ENCODE measurements around the gene TOPAZ1. TPM values are rescaled to one million over a fixed set of nuclear protein-coding genes. Genes with fewer than 3 reads are reported as not detected.

Gene TOPAZ1
- polyA plus RNA-seq, 1 donor from 2014 or later, result not detected

DNA sequence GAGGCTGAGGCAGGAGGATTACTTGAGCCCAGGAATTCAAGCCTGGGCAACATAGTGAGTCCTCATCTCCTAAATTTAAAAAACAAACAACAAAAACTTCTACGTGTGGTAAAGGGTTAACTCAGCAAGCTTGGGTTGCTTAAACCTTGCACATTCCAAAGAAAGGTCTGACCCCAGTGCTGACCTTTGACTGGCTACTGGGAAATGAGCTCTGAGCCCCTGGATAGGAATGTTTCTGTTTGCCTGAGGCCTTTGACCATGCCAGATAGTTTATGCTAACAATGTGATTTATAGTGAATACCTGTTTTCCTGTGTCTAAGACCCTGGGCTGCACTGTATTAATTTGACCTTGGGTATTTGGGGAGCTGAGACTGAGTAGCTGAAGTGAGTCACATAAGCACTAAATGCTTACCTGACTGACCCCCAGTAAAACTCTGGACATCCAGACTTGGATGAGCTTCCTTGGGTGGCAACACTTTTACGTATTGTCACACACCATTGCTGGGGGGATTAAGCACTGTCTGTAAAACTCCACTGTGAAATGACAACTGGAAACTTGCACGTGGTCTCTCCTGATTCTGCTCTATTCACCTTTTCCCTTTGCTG lies 117.6 kb downstream of the TOPAZ1 start:
- Histone ChIP-seq H3K79me2 (replicated peaks; ENCODE audit: insufficient read depth, low read length) (no peaks in the 10 kb centered on the region), H3K4me2 (ENCODE audit: low read length) (no peak overlapping the region), H4K20me1 (ENCODE audit: insufficient read depth) (no peaks in the 10 kb centered on the region), H3F3A (ENCODE audit: insufficient read depth, low read length, poor library complexity, severe bottlenecking) (no peaks in the 10 kb centered on the region), H3K9ac (ENCODE audit: low read length) (no peak overlapping the region), H3K4me3 (ENCODE audit: low read length) (no peak overlapping the region), H3K27me3 (ENCODE audit: insufficient read depth, low read depth, low read length) (no peaks in the 10 kb centered on the region), H3K9me3 (ENCODE audit: low read length) (no peaks in the 10 kb centered on the region), H2AFZ (ENCODE audit: low read depth, low read length) (no peak overlapping the region), H3K27ac (ENCODE audit: low read length) (no peak overlapping the region), H3K36me3 (ENCODE audit: insufficient read depth, low read length) (no peaks in the 10 kb centered on the region), H3K9me2 (ENCODE audit: insufficient read depth, low read length) (no peaks in the 10 kb centered on the region)
- TF ChIP-seq SMC3 (conservative IDR thresholded peaks at IDR 0.05; ENCODE audit: poor library complexity) (no peak), RAD21 (conservative IDR thresholded peaks at IDR 0.05) (no peak), POLR2AphosphoS5 (IDR thresholded peaks at IDR 0.05) (no peak)

DNA sequence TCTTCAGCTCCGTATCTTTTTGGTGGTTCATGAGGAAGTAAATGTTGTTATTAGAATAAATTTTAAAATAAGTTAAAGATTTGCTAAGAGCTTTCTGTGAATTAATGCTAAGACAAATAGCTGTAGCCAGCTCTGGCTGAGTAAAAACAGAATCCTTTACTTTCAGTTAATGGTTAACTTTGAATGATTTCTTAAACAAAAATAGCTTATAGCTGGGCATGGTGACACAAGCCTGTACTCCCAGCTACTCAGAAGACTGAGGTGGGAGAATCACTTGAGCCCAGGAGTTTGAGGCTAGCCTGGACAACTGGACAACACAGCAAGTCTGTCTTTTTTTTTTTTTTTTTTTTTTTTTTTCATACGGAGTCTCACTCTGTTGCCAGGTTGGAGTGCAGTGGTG lies 121.9 kb downstream of the TOPAZ1 start:
- no peaks in the 10 kb centered on the region for H3K9me3 ChIP-seq (ENCODE audit: low read length)
- H3K27ac ChIP-seq (ENCODE audit: low read length), result no peak overlapping the region
- H2AFZ ChIP-seq (ENCODE audit: low read depth, low read length), result no peak overlapping the region
- H3K79me2 ChIP-seq (replicated peaks; ENCODE audit: insufficient read depth, low read length), result no peaks in the 10 kb centered on the region
- H3K4me2 ChIP-seq (ENCODE audit: low read length), result no peak overlapping the region
- no peaks in the 10 kb centered on the region for H3F3A ChIP-seq (ENCODE audit: insufficient read depth, low read length, poor library complexity, severe bottlenecking)
- no peaks in the 10 kb centered on the region for H4K20me1 ChIP-seq (ENCODE audit: insufficient read depth)
- H3K27me3 ChIP-seq (ENCODE audit: insufficient read depth, low read depth, low read length), result no peaks in the 10 kb centered on the region
- no peak overlapping the region for H3K9ac ChIP-seq (ENCODE audit: low read length)
- H3K9me2 ChIP-seq (ENCODE audit: insufficient read depth, low read length), result no peaks in the 10 kb centered on the region
- TF ChIP-seq, protein P1, sequence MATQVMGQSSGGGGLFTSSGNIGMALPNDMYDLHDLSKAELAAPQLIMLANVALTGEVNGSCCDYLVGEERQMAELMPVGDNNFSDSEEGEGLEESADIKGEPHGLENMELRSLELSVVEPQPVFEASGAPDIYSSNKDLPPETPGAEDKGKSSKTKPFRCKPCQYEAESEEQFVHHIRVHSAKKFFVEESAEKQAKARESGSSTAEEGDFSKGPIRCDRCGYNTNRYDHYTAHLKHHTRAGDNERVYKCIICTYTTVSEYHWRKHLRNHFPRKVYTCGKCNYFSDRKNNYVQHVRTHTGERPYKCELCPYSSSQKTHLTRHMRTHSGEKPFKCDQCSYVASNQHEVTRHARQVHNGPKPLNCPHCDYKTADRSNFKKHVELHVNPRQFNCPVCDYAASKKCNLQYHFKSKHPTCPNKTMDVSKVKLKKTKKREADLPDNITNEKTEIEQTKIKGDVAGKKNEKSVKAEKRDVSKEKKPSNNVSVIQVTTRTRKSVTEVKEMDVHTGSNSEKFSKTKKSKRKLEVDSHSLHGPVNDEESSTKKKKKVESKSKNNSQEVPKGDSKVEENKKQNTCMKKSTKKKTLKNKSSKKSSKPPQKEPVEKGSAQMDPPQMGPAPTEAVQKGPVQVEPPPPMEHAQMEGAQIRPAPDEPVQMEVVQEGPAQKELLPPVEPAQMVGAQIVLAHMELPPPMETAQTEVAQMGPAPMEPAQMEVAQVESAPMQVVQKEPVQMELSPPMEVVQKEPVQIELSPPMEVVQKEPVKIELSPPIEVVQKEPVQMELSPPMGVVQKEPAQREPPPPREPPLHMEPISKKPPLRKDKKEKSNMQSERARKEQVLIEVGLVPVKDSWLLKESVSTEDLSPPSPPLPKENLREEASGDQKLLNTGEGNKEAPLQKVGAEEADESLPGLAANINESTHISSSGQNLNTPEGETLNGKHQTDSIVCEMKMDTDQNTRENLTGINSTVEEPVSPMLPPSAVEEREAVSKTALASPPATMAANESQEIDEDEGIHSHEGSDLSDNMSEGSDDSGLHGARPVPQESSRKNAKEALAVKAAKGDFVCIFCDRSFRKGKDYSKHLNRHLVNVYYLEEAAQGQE (IDR thresholded peaks at IDR 0.05; ENCODE audit: borderline replicate concordance), result no peak
- TF ChIP-seq SMC3 (conservative IDR thresholded peaks at IDR 0.05; ENCODE audit: poor library complexity) (no peak), TAF1 (IDR thresholded peaks at IDR 0.05; ENCODE audit: low read depth) (no peak), EP300 (conservative IDR thresholded peaks at IDR 0.05; ENCODE audit: poor library complexity, severe bottlenecking) (no peak), POLR2AphosphoS5 (IDR thresholded peaks at IDR 0.05) (no peak), MXI1 (conservative IDR thresholded peaks at IDR 0.05; ENCODE audit: poor library complexity, severe bottlenecking) (no peak), EZH2 (IDR thresholded peaks at IDR 0.05; ENCODE audit: borderline replicate concordance, insufficient read depth, low read length, poor library complexity, severe bottlenecking) (no peak), RAD21 (conservative IDR thresholded peaks at IDR 0.05) (no peak)
- TF ChIP-seq, protein P2, sequence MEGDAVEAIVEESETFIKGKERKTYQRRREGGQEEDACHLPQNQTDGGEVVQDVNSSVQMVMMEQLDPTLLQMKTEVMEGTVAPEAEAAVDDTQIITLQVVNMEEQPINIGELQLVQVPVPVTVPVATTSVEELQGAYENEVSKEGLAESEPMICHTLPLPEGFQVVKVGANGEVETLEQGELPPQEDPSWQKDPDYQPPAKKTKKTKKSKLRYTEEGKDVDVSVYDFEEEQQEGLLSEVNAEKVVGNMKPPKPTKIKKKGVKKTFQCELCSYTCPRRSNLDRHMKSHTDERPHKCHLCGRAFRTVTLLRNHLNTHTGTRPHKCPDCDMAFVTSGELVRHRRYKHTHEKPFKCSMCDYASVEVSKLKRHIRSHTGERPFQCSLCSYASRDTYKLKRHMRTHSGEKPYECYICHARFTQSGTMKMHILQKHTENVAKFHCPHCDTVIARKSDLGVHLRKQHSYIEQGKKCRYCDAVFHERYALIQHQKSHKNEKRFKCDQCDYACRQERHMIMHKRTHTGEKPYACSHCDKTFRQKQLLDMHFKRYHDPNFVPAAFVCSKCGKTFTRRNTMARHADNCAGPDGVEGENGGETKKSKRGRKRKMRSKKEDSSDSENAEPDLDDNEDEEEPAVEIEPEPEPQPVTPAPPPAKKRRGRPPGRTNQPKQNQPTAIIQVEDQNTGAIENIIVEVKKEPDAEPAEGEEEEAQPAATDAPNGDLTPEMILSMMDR (IDR thresholded peaks at IDR 0.05; ENCODE audit: poor library complexity, severe bottlenecking), result no peak
- H3K4me3 ChIP-seq (ENCODE audit: low read length), result no peak overlapping the region
- H3K36me3 ChIP-seq (ENCODE audit: insufficient read depth, low read length), result no peaks in the 10 kb centered on the region
